OCI-LY1 (cell line): ENCODE data around the gene LENG1.

ENCODE experiments used
- CTCF ChIP-seq: fragments of 200-600 bp; sonication (generic), shearing (Covaris generic); IDR thresholded peaks from 2 replicates; pipeline ENCODE4 v1.5.1; 2017; ENCODE audit warnings: mild to moderate bottlenecking, antibody characterized with exemption, low read length, moderate library complexity, mixed read lengths
- EZH2 ChIP-seq: fragments of 200-600 bp; sonication (generic), shearing (Covaris generic); IDR thresholded peaks from 2 replicates; pipeline ENCODE4 v1.8.0; 2017; ENCODE audit warnings: borderline replicate concordance, mixed run types, mild to moderate bottlenecking, antibody characterized with exemption, low read length, moderate library complexity, mixed read lengths

GRCh38 chr19:54114340-54115108 is 45.0 kb downstream of the LENG1 start:
- TF ChIP-seq CTCF (no peak), EZH2 (no peak)
